ENCODE data around the gene URB1. TPM values are rescaled to one million over a fixed set of nuclear protein-coding genes. Genes with fewer than 3 reads are reported as not detected.

Gene URB1
- total RNA-seq, 2 donors from 2014 or later, result 33.4 to 41.4 TPM

DNA sequence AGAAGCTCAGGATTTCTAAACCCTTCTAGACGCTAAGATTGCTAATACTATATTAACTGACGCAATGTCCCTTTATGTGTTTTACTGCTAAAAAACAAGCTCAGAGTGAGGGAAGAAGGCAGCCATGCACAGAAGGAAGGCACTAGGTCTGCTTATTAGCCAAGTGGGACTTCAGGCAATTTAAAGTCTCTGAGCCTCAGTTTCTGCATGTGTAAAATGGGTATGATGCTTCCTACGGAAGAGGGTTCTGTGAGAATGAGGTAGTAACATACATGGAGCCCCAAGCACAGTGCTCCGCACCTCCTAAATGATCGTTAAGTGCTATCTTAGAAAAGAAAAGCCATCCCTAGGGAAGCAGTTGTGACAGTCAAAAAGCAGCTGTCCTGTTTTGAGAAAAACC lies 130.9 kb downstream of the URB1 start:
- Histone ChIP-seq H3K27me3 (replicated peaks; ENCODE audit: insufficient read depth) (no peaks in the 10 kb centered on the region), H3K4me3 (no peak overlapping the region), H3K4me1 (replicated peaks) (no peaks in the 10 kb centered on the region), H3K9me3 (no peaks in the 10 kb centered on the region), H3K27ac (no peak overlapping the region), H3K36me3 (no peaks in the 10 kb centered on the region)
- TF ChIP-seq POLR2A (IDR thresholded peaks at IDR 0.05) (no peak), POLR2AphosphoS5 (IDR thresholded peaks at IDR 0.05) (no peak)
- TF ChIP-seq, protein P1, sequence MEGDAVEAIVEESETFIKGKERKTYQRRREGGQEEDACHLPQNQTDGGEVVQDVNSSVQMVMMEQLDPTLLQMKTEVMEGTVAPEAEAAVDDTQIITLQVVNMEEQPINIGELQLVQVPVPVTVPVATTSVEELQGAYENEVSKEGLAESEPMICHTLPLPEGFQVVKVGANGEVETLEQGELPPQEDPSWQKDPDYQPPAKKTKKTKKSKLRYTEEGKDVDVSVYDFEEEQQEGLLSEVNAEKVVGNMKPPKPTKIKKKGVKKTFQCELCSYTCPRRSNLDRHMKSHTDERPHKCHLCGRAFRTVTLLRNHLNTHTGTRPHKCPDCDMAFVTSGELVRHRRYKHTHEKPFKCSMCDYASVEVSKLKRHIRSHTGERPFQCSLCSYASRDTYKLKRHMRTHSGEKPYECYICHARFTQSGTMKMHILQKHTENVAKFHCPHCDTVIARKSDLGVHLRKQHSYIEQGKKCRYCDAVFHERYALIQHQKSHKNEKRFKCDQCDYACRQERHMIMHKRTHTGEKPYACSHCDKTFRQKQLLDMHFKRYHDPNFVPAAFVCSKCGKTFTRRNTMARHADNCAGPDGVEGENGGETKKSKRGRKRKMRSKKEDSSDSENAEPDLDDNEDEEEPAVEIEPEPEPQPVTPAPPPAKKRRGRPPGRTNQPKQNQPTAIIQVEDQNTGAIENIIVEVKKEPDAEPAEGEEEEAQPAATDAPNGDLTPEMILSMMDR (IDR thresholded peaks at IDR 0.05), result no peak
- WGBS, result 95% methylated on average over 5 of the region's 5 CpGs
- DNase-seq (ENCODE audit: low spot score), result no peak
- intact Hi-C loops (cut with DNase I), result no loop called here

Small RNA genes within 50 kb of the gene (small RNA-seq; reads per million reads assigned to genes)
- gene SNORA80A, result 45.5 to 113 reads per million in 2 donors

Other genes with a start within 250 kb of the URB1 start
- gene MIS18A, start 114.0 kb downstream of the URB1 start, total RNA-seq, result 10 to 100 TPM; 10.7 to 17.8 TPM
- gene MRAP, start 94.2 kb downstream of the URB1 start, total RNA-seq, result 1 to 10 TPM in 1 of 2 donors, not detected in 1; 4.7 TPM
- 10 to 100 TPM; 45.7 to 48.6 TPM for gene EVA1C, start 19.7 kb upstream of the URB1 start, total RNA-seq
- gene TCP10L, start 192.5 kb upstream of the URB1 start, total RNA-seq, result 10 to 100 TPM in 1 of 2 donors, 1 to 10 TPM in 1; 1.9 to 17.8 TPM
- 10 to 100 TPM; 43.4 to 44.5 TPM for gene CFAP298, start 219.4 kb upstream of the URB1 start, total RNA-seq